CD14-positive monocyte (primary cell): ENCODE measurements around the gene SERPINB2. TPM values are rescaled to one million over a fixed set of nuclear protein-coding genes. Genes with fewer than 3 reads are reported as not detected.

Source experiments
- DNase-seq, 3 donors: peaks; one replicate each; pipeline ENCODE4 v3.0.0-alpha.2; 2011 to 2022
- H2AFZ ChIP-seq: 2 replicates; pipeline ENCODE4 v1.6.0; 2012; ENCODE audit warnings: mild to moderate bottlenecking, low read depth, low read length, inconsistent platforms; ENCODE audit not compliant: insufficient read depth, poor library complexity, severe bottlenecking
- H3K27ac ChIP-seq, 2 donors: 1 replicate in 1 of 2; 2 replicates in 1 of 2; pipeline ENCODE4 v1.5.1; 2012 to 2013; ENCODE audit warnings: low read length in 2 of 2, control low read depth in 1 of 2, inconsistent platforms in 1 of 2, low read depth in 1 of 2, mild to moderate bottlenecking in 1 of 2
- H3K27me3 ChIP-seq, 2 donors: one replicate each; pipeline versions ENCODE4 v1.6.0 to v1.6.1; 2011 to 2013; ENCODE audit warnings: low read length in 2 of 2; ENCODE audit not compliant: control insufficient read depth in 2 of 2, insufficient read depth in 2 of 2
- H3K36me3 ChIP-seq, 2 donors: replicated peaks in 1 of 2; 1 replicate in 1 of 2; 2 replicates in 1 of 2; pipeline versions ENCODE4 v1.5.1 to v1.6.1; 2012 to 2013; ENCODE audit warnings: low read length in 2 of 2, control low read depth in 1 of 2, inconsistent platforms in 1 of 2, mild to moderate bottlenecking in 1 of 2; ENCODE audit not compliant: insufficient read depth in 2 of 2, control insufficient read depth in 1 of 2
- H3K4me1 ChIP-seq, 2 donors: 1 replicate in 1 of 2; 2 replicates in 1 of 2; pipeline versions ENCODE4 v1.5.1 to v1.6.1; 2012 to 2013; ENCODE audit warnings: low read length in 2 of 2, control low read depth in 1 of 2, inconsistent platforms in 1 of 2, mild to moderate bottlenecking in 1 of 2, moderate library complexity in 1 of 2; ENCODE audit not compliant: insufficient read depth in 2 of 2, control insufficient read depth in 1 of 2
- H3K4me2 ChIP-seq: replicated peaks from 2 replicates; pipeline ENCODE3; 2012; ENCODE audit warnings: low read length, moderate library complexity, mild to moderate bottlenecking; ENCODE audit not compliant: poor library complexity, severe bottlenecking; ENCODE audit errors: extremely low read depth
- H3K4me3 ChIP-seq, 3 experiments: fragments of 200-600 bp in 1 of 3; sonication (generic) in 1 of 3; replicated peaks in 1 of 3; 1 replicate in 2 of 3; 2 replicates in 1 of 3; pipeline ENCODE4 v1.5.1; 2011 to 2013; ENCODE audit warnings: low read length in 3 of 3, mild to moderate bottlenecking in 3 of 3, control low read depth in 2 of 3, low read depth in 2 of 3, inconsistent platforms in 1 of 3, moderate library complexity in 1 of 3
- H3K79me2 ChIP-seq: 2 replicates; pipeline ENCODE4 v1.6.0; 2012; ENCODE audit warnings: mild to moderate bottlenecking, control low read depth, inconsistent platforms, low read length, moderate library complexity; ENCODE audit not compliant: insufficient read depth
- H3K9ac ChIP-seq: 2 replicates; pipeline ENCODE4 v1.6.0; 2017; ENCODE audit warnings: low read length, mild to moderate bottlenecking; ENCODE audit not compliant: insufficient read depth, poor library complexity, severe bottlenecking
- H3K9me3 ChIP-seq, 2 donors: replicated peaks in 1 of 2; 1 replicate in 1 of 2; 2 replicates in 1 of 2; pipeline versions ENCODE4 v1.5.1 to v1.6.1; 2012 to 2013; ENCODE audit warnings: low read length in 2 of 2, control low read depth in 1 of 2; ENCODE audit not compliant: control insufficient read depth in 1 of 2, insufficient read depth in 1 of 2
- H4K20me1 ChIP-seq: 2 replicates; pipeline ENCODE4 v1.6.0; 2012; ENCODE audit warnings: mild to moderate bottlenecking, low read length, control low read depth, moderate library complexity; ENCODE audit not compliant: insufficient read depth
- H3K27ac Mint-ChIP-seq, 7 donors: one replicate each; pipeline ENCODE4 v1.8.0; 2020; ENCODE audit warnings: mild to moderate bottlenecking in 7 of 7, mixed read lengths in 7 of 7, moderate library complexity in 6 of 7, inconsistent platforms in 2 of 7
- H3K27me3 Mint-ChIP-seq, 3 donors: one replicate each; pipeline ENCODE4 v1.8.0; 2021 to 2022; ENCODE audit warnings: low read depth in 3 of 3, mild to moderate bottlenecking in 3 of 3, mixed read lengths in 3 of 3, moderate library complexity in 3 of 3, inconsistent platforms in 1 of 3
- H3K36me3 Mint-ChIP-seq, 2 donors: one replicate each; pipeline ENCODE4 v1.8.0; 2020; ENCODE audit warnings: mixed read lengths in 2 of 2, inconsistent platforms in 1 of 2, mild to moderate bottlenecking in 1 of 2
- H3K4me1 Mint-ChIP-seq: one replicate; pipeline ENCODE4 v1.8.0; 2020; ENCODE audit warnings: mild to moderate bottlenecking, mixed read lengths
- H3K4me3 Mint-ChIP-seq, 2 donors: one replicate each; pipeline ENCODE4 v1.8.0; 2020; ENCODE audit warnings: mild to moderate bottlenecking in 2 of 2, mixed read lengths in 2 of 2, moderate library complexity in 1 of 2
- H3K9me3 Mint-ChIP-seq, 7 donors: one replicate each; pipeline ENCODE4 v1.8.0; 2020 to 2022; ENCODE audit warnings: mixed read lengths in 7 of 7, mild to moderate bottlenecking in 6 of 7, moderate library complexity in 6 of 7, inconsistent platforms in 2 of 7
- WGBS: methylation state at CpG from one replicate; pipeline ENCODE4 v1.1.5; 2013; ENCODE audit warnings: missing lambda C conversion rate; ENCODE audit not compliant: insufficient coverage; 5-methylcytosine and 5-hydroxymethylcytosine counted together
- intact Hi-C, 2 donors: fragments of 100-400 bp; cut with micrococcal nuclease; formaldehyde crosslinking; loops; one replicate each; pipeline versions ENCODE4 v1.15.0 to v1.15.1; 2023
- polyA plus RNA-seq, 3 donors: library from polyadenylated mRNA; depleted of rRNA in 1 of 3; unstranded in 2 of 3; stranded (reverse) in 1 of 3; fragments of 300-500 nt in 2 of 3; fragments of >200 nt in 1 of 3; fragmentation: Illumina TruSeq in 2 of 3; gene quantifications; 1 replicate in 2 of 3; 2 replicates in 1 of 3; pipeline ENCODE4 v1.2.3, GENCODE V29; 2012 to 2021
- TF ChIP-seq, protein P1 (sequence below): fragments of 200-600 bp; IDR thresholded peaks from one replicate; pipeline ENCODE4 v1.8.0; 2022; ENCODE audit warnings: antibody characterized with exemption, mild to moderate bottlenecking

SERPINB2 gene
- polyA plus RNA-seq, 3 donors, result 14.3 to 60.9 (median 19.9) TPM

GRCh38 chr18:63907664-63908063 is 20.2 kb downstream of the SERPINB2 start, which contains the start of gene SERPINB10:
TSS of gene SERPINB10 (plus strand) at chr18:63907958. CDS start at chr18:63915511, 7,553 bp downstream.
- Mint-ChIP-seq H3K36me3 (peaks cover 14 to 22% of the 10 kb centered on the region in 2 donors), H3K9me3 (peaks cover 0 to 6% (median 3%) of the 10 kb centered on the region in 7 donors), H3K27ac (peak within 1 kb of the TSS; percentile 72 to 91 (median 87)), H3K4me1 (peaks cover 84% of the 10 kb centered on the region), H3K4me3 (peak within 1 kb of the TSS in 1 of 2 donors; percentile 73), H3K27me3 (peaks cover 0 to 2% (median 0%) of the 10 kb centered on the region in 3 donors)
- Histone ChIP-seq H3K36me3 (peaks cover 14 to 18% of the 10 kb centered on the region in 2 donors), H3K9me3 (peaks cover 0 to 2% of the 10 kb centered on the region in 2 donors), H3K4me1 (peaks cover 40 to 71% of the 10 kb centered on the region in 2 donors), H4K20me1 (no peaks in the 10 kb centered on the region), H3K79me2 (peaks cover 60% of the 10 kb centered on the region), H3K4me3 (peak within 1 kb of the TSS in 1 of 3 experiments; percentile 48), H3K27ac (peak within 1 kb of the TSS; percentile 39 to 80), H2AFZ (peak within 1 kb of the TSS; percentile 55), H3K9ac (peak within 1 kb of the TSS; percentile 21), H3K4me2 (peak within 1 kb of the TSS; percentile 38), H3K27me3 (no peaks in the 10 kb centered on the region)
- DNase-seq, result peak in 1 of 3 donors; percentile 45
- intact Hi-C loops, result no loop called here
- TF ChIP-seq, protein P1, sequence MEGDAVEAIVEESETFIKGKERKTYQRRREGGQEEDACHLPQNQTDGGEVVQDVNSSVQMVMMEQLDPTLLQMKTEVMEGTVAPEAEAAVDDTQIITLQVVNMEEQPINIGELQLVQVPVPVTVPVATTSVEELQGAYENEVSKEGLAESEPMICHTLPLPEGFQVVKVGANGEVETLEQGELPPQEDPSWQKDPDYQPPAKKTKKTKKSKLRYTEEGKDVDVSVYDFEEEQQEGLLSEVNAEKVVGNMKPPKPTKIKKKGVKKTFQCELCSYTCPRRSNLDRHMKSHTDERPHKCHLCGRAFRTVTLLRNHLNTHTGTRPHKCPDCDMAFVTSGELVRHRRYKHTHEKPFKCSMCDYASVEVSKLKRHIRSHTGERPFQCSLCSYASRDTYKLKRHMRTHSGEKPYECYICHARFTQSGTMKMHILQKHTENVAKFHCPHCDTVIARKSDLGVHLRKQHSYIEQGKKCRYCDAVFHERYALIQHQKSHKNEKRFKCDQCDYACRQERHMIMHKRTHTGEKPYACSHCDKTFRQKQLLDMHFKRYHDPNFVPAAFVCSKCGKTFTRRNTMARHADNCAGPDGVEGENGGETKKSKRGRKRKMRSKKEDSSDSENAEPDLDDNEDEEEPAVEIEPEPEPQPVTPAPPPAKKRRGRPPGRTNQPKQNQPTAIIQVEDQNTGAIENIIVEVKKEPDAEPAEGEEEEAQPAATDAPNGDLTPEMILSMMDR, result no peak

GRCh38 chr18:63908858-63909257 is 21.4 kb downstream of the SERPINB2 start:
- Histone ChIP-seq H3K36me3 (peaks cover 4 to 6% of the 10 kb centered on the region in 2 donors), H3K27ac (peak overlapping the region in 1 of 2 donors; percentile 80), H3K27me3 (no peaks in the 10 kb centered on the region), H3K4me2 (peak overlapping the region; percentile 38), H3K4me3 (peak overlapping the region in 1 of 3 experiments; percentile 48), H3K79me2 (peaks cover 68% of the 10 kb centered on the region), H3K9me3 (peaks cover 0 to 2% of the 10 kb centered on the region in 2 donors), H3K9ac (no peak overlapping the region), H4K20me1 (no peaks in the 10 kb centered on the region), H3K4me1 (peaks cover 40 to 74% of the 10 kb centered on the region in 2 donors), H2AFZ (peak overlapping the region; percentile 55)
- intact Hi-C loops, result no loop called here
- peaks cover 4 to 12% of the 10 kb centered on the region in 2 donors for H3K36me3 Mint-ChIP-seq
- peaks cover 90% of the 10 kb centered on the region for H3K4me1 Mint-ChIP-seq
- WGBS, result no CpG with 5 or more reads among the region's 1 CpG
- peaks cover 0 to 6% (median 3%) of the 10 kb centered on the region in 7 donors for H3K9me3 Mint-ChIP-seq
- TF ChIP-seq, protein P1, result no peak
- DNase-seq, result peak in 2 of 3 donors; percentile 50 to 88
- peak overlapping the region; percentile 72 to 91 (median 85) for H3K27ac Mint-ChIP-seq
- peaks cover 0 to 2% (median 0%) of the 10 kb centered on the region in 3 donors for H3K27me3 Mint-ChIP-seq
- H3K4me3 Mint-ChIP-seq, result peak overlapping the region in 1 of 2 donors; percentile 73
